ENCODE measurements around the gene PEX10. TPM values are rescaled to one million over a fixed set of nuclear protein-coding genes. Genes with fewer than 3 reads are reported as not detected.

The PEX10 gene
- total RNA-seq, 2 experiments from 2014 or later, result 17.1 to 19.0 TPM

GRCh38 chr1:2447276-2448097 is 35.1 kb upstream of the PEX10 start:
- no peaks in the 10 kb centered on the region for H3K4me1 Mint-ChIP-seq (ENCODE audit: low read depth)
- H3K27ac Mint-ChIP-seq, result no peak overlapping the region
- ATAC-seq (no peak), DNase-seq (no peak)
- intact Hi-C loops (cut with micrococcal nuclease), result no loop called here
- no peak for TF ChIP-seq CTCF (IDR thresholded peaks at IDR 0.05)
- no peaks in the 10 kb centered on the region for H3K36me3 Mint-ChIP-seq (ENCODE audit: low read depth)
- H3K9me3 Mint-ChIP-seq, result no peaks in the 10 kb centered on the region
- POLR2A ChIA-PET, result no interaction called here
- H3K27me3 Mint-ChIP-seq, result peaks cover 11% of the 10 kb centered on the region
- CTCF ChIA-PET, result interaction anchor here (1.1 kb wide), 1 partner anchor 18 kb away, joined by 3 read pairs; no protein-coding TSS in a partner anchor
- no peak overlapping the region for H3K4me3 Mint-ChIP-seq

GRCh38 chr1:2446861-2447260 is 34.5 kb upstream of the PEX10 start:
- intact Hi-C loops (cut with micrococcal nuclease), result no loop called here
- Mint-ChIP-seq H3K9me3 (no peaks in the 10 kb centered on the region), H3K4me1 (ENCODE audit: low read depth) (no peaks in the 10 kb centered on the region), H3K36me3 (ENCODE audit: low read depth) (no peaks in the 10 kb centered on the region), H3K4me3 (no peak overlapping the region), H3K27me3 (peaks cover 11% of the 10 kb centered on the region), H3K27ac (no peak overlapping the region)
- ChIA-PET CTCF (interaction anchor here (1.1 kb wide), 1 partner anchor 17 kb away, joined by 3 read pairs; no protein-coding TSS in a partner anchor), POLR2A (interaction anchor here (0.7 kb wide), 1 partner anchor 22 kb away, joined by 3 read pairs; no protein-coding TSS in a partner anchor)
- ATAC-seq (no peak), DNase-seq (no peak)
- TF ChIP-seq CTCF (IDR thresholded peaks at IDR 0.05), result no peak

GRCh38 chr1:2446394-2446793 is 34.0 kb upstream of the PEX10 start:
- Mint-ChIP-seq H3K4me1 (ENCODE audit: low read depth) (no peaks in the 10 kb centered on the region), H3K27ac (no peak overlapping the region), H3K36me3 (ENCODE audit: low read depth) (no peaks in the 10 kb centered on the region), H3K4me3 (no peak overlapping the region), H3K27me3 (peaks cover 11% of the 10 kb centered on the region), H3K9me3 (no peaks in the 10 kb centered on the region)
- no peak for ATAC-seq
- TF ChIP-seq CTCF (IDR thresholded peaks at IDR 0.05), result no peak
- DNase-seq, result no peak
- intact Hi-C loops (cut with micrococcal nuclease), result no loop called here
- ChIA-PET CTCF (no interaction called here), POLR2A (interaction anchor here (0.7 kb wide), 1 partner anchor 22 kb away, joined by 3 read pairs; no protein-coding TSS in a partner anchor)

GRCh38 chr1:2445823-2446215 is 33.5 kb upstream of the PEX10 start:
- ChIA-PET CTCF (no interaction called here), POLR2A (no interaction called here)
- no peak overlapping the region for H3K4me3 Mint-ChIP-seq
- H3K9me3 Mint-ChIP-seq, result no peaks in the 10 kb centered on the region
- no peaks in the 10 kb centered on the region for H3K36me3 Mint-ChIP-seq (ENCODE audit: low read depth)
- no peaks in the 10 kb centered on the region for H3K4me1 Mint-ChIP-seq (ENCODE audit: low read depth)
- H3K27ac Mint-ChIP-seq, result no peak overlapping the region
- no peak for ATAC-seq
- DNase-seq, result no peak
- peaks cover 11% of the 10 kb centered on the region for H3K27me3 Mint-ChIP-seq
- intact Hi-C loops (cut with micrococcal nuclease), result no loop called here
- TF ChIP-seq CTCF (IDR thresholded peaks at IDR 0.05), result no peak

- H3K27ac Mint-ChIP-seq, result no peak overlapping the region
- peaks cover 11% of the 10 kb centered on the region for H3K27me3 Mint-ChIP-seq
- intact Hi-C loops (cut with micrococcal nuclease), result no loop called here
- H3K36me3 Mint-ChIP-seq (ENCODE audit: low read depth), result no peaks in the 10 kb centered on the region
- no peak for TF ChIP-seq CTCF (IDR thresholded peaks at IDR 0.05)
- ChIA-PET POLR2A (no interaction called here), CTCF (no interaction called here)
- ATAC-seq (no peak), DNase-seq (no peak)
- no peaks in the 10 kb centered on the region for H3K4me1 Mint-ChIP-seq (ENCODE audit: low read depth)
- no peaks in the 10 kb centered on the region for H3K9me3 Mint-ChIP-seq
- H3K4me3 Mint-ChIP-seq, result no peak overlapping the region
Observed at GRCh38 chr1:2445162-2445822, 32.9 kb upstream of the PEX10 start.
